Inferior parietal cortex (tissue), 1 donor: ENCODE results near the gene HNRNPD.
"Not testable (repeated sequence)": the region's sequence is repeated elsewhere in the genome, so short reads cannot be mapped to it uniquely, and the experiment has no call there.

ENCODE experiments used
- DNase-seq: peaks from one replicate; pipeline ENCODE4 v3.0.0-alpha.2; 2016; ENCODE audit errors: extremely low spot score

HNRNPD gene

GRCh38 chr4:82372517-82373485 lies 990 bp downstream of the HNRNPD start:
- peak; percentile 34 for DNase-seq

- DNase-seq: no peak
Measured at GRCh38 chr4:82371497-82371896, 2.3 kb downstream of the HNRNPD start.

- DNase-seq: no peak
Measured at GRCh38 chr4:82367438-82368097, 6.2 kb downstream of the HNRNPD start.

- not testable (repeated sequence) for DNase-seq
Measured at GRCh38 chr4:82366431-82366830, 7.4 kb downstream of the HNRNPD start.

GRCh38 chr4:82363896-82364487 lies 9.8 kb downstream of the HNRNPD start:
- no peak for DNase-seq

DNA sequence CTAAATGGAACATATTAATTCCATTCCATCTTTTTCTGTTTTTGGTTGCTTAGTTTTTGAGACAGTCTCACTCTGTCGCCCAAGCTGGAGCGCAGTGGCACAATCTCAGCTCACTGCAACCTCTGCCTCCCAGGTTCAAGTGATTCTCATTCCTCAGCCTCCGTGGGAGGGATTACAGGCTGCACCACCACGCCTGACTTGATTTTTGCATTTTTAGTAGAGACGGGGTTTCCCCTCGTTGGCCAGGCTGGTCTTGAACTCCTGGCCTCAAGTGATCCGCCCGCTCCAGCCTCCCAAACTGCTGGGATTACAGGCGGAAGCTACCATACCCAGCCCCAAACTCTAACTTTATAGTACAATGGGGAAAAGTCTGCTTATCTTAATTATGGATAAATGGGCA lies 11.2 kb downstream of the HNRNPD start:
- no peak for DNase-seq

GRCh38 chr4:82360298-82361177 lies 13.3 kb downstream of the HNRNPD start:
- DNase-seq: peak; percentile 69

DNA sequence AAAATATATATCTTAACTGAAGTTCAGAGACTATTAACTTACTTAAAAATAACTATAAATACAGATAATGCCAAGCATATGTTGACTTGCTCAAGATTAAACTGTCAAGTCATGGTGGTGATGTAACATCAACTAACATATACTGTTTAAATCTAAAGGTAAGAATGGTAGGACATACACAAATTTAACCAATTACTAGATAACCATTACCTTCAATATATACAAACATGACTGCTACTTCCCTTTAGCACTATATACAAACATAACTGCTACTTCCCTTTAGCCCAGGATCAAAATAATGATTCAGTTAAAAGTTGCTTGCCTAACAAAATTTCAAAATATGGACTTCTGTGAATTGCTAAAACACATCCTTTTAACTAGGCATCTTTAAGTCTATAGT lies 14.9 kb downstream of the HNRNPD start:
- DNase-seq: no peak

- DNase-seq: no peak
Measured at GRCh38 chr4:82357640-82358039, 16.2 kb downstream of the HNRNPD start.

- no peak for DNase-seq
Measured at GRCh38 chr4:82354788-82355187, 19.0 kb downstream of the HNRNPD start.

DNA sequence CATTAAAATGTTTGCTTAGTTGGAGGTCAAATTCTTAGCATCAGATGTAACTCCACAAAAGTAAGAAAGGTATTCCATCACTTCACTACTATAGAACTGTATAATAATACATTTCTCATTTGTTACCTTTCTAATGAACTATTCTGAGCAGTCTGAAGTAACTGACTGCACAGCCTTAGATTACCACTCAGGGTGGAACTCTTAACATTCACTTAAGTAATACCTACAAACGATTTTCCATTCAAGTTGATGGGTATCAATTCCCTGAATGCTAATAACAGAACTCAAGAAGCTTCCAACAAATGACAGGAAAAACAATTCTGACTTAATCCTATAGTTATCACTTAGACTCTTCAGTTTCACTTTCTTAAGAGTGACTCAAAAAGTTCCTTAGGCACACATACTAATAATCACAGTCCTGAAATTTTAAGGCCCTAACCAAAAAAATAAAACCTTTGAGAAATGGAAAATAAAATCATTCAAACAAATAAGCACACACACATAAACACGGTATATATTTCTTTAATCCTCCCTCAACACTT lies 20.9 kb downstream of the HNRNPD start:
- DNase-seq: no peak

GRCh38 chr4:82352118-82352824 lies 21.5 kb downstream of the HNRNPD start:
- no peak for DNase-seq

DNA sequence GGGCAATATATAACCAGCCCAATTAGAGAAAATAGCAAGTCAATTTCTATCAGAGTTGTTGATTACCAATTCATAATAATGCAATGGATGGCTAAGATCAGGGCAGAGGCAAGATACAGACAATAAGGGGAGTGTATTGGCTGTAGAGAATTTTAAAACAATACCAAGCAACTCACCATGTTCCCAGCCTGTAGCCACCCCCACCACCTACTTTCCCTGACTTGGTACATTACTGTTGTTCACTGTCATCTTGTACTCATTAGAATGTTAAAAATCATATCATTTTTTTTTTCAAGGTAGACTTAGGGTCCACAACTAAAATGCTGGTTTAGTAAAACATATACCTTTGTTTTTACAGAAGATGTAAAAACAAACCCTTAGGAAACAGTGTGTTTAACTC lies 27.7 kb downstream of the HNRNPD start:
- no peak for DNase-seq

DNA sequence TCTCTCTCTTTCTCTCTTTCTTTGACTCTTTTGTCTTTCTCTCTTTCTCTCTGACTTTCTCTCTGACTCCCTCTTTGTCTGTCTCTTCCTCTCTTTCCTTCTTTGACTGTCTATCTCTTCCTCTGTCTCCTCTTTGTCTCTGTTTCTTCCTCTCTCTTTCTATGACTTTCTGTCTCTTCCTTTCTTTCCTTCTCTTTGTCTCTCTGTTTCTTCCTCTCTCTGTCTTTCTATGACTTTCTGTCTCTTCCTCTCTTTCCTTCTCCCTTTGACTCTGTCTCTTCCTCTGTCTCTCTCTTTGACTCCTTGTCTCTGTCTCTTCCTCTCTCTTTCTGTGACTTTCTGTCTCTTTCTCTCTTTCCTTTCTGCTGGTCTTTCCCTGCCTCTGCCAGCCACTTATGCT lies 38.7 kb downstream of the HNRNPD start:
- no peak for DNase-seq

DNA sequence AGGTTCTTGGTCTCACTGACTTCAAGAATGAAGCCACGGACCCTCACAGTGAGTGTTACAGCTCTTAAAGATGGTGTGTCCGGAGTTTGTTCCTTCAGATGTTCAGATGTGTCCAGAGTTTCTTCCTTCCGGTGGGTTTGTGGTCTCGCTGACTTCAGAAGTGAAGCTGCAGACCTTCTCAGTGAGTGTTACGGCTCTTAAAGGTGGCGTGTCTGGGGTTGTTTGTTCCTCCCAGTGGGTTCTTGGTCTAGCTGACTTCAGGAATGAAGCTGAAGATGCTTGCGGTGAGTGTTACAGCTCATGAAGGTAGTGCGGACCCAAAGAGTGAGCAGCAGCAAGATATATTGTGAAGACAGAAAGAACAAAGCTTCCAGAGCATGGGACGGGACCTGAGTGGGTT lies 40.1 kb downstream of the HNRNPD start:
- DNase-seq: not testable (repeated sequence)

GRCh38 chr4:82331814-82332213 lies 42.0 kb downstream of the HNRNPD start:
- DNase-seq: no peak

- DNase-seq: no peak
Measured at GRCh38 chr4:82320351-82320750, 53.4 kb downstream of the HNRNPD start.

DNA sequence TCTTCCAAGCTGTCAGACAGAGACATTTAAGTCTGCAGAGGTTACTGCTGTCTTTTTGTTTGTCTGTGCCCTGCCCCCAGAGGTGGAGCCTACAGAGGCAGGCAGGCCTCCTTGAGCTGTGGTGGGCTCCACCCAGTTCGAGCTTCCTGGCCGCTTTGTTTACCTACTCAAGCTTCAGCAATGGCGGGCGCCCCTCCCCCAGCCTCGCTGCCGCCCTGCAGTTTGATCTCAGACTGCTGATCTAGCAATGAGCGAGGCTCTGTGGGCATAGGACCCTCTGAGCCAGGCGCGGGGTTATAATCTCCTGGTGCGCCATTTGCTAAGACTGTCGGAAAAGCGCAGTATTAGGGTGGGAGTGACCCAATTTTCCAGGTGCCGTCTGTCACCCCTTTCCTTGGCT lies 70.7 kb downstream of the HNRNPD start:
- DNase-seq: not testable (repeated sequence)
